HG03280 (cell line): ENCODE results near the gene EGF.

Experiments
- ATAC-seq: cut with Tn5 transposase; IDR thresholded peaks from one replicate; pipeline ENCODE4 v1.9.1; 2021; ENCODE audit warnings: mild to moderate bottlenecking, moderate library complexity; ENCODE audit not compliant: unreplicated experiment

The EGF gene

GRCh38 chr4:109989618-109990017, 76.9 kb downstream of the EGF start:
- ATAC-seq = no peak

- ATAC-seq = peak; percentile 81
These were observed 77.9 kb downstream of the EGF start for GRCh38 chr4:109990261-109991257.

- ATAC-seq = no peak
These were observed 80.4 kb downstream of the EGF start for GRCh38 chr4:109993116-109993515.

GRCh38 chr4:109994415-109994827, 81.7 kb downstream of the EGF start:
- peak; percentile 63 for ATAC-seq

GRCh38 chr4:109996526-109996925, 83.8 kb downstream of the EGF start:
- ATAC-seq = no peak

GRCh38 chr4:109998867-109999584, 86.3 kb downstream of the EGF start:
- ATAC-seq = peak; percentile 47

GRCh38 chr4:109999585-109999912, 86.9 kb downstream of the EGF start:
- ATAC-seq = no peak

- ATAC-seq = no peak
These were observed 89.6 kb downstream of the EGF start for GRCh38 chr4:110002326-110002725.

GRCh38 chr4:110003401-110004187, 90.9 kb downstream of the EGF start:
- no peak for ATAC-seq

GRCh38 chr4:110004556-110004955, 91.9 kb downstream of the EGF start:
- ATAC-seq = no peak

GRCh38 chr4:110005461-110006056, 92.9 kb downstream of the EGF start:
- no peak for ATAC-seq

GRCh38 chr4:110007217-110007616, 94.5 kb downstream of the EGF start:
- ATAC-seq = no peak

GRCh38 chr4:110008540-110008939, 95.9 kb downstream of the EGF start:
- no peak for ATAC-seq

- ATAC-seq = no peak
These were observed 96.9 kb downstream of the EGF start for GRCh38 chr4:110009550-110009949.

GRCh38 chr4:110010797-110011196, 98.1 kb downstream of the EGF start:
- ATAC-seq = no peak

- ATAC-seq = no peak
These were observed 100.2 kb downstream of the EGF start for GRCh38 chr4:110012917-110013316.

- ATAC-seq = no peak
These were observed 101.5 kb downstream of the EGF start for GRCh38 chr4:110014233-110014632.

- ATAC-seq = no peak
These were observed 106.5 kb downstream of the EGF start for GRCh38 chr4:110019153-110019552.

- no peak for ATAC-seq
These were observed 107.5 kb downstream of the EGF start for GRCh38 chr4:110020139-110020538.

- ATAC-seq = no peak
These were observed 108.2 kb downstream of the EGF start for GRCh38 chr4:110020646-110021443.
